Motor neuron (in vitro differentiated cells): ENCODE data around the gene AHSA1. TPM values are rescaled to one million over a fixed set of nuclear protein-coding genes. Genes with fewer than 3 reads are reported as not detected.
A peak's percentile ranks its signal among the peaks of the same experiment; 100 is the strongest.

Source experiments
- ATAC-seq, 8 experiments: fragments of 200-7000 bp; cut with Tn5 transposase; replicated peaks in 6 of 8; 2 replicates each; pipeline ENCODE4 v1.8.0; 2021; ENCODE audit warnings: mild to moderate bottlenecking in 8 of 8, moderate library complexity in 8 of 8
- H3K27ac ChIP-seq, 2 donors: fragments of 250-450 bp; sonication (Bioruptor Pico); 2 replicates each; pipeline ENCODE4 v1.9.0; 2021; ENCODE audit warnings: antibody characterized with exemption in 2 of 2, mild to moderate bottlenecking in 2 of 2, moderate library complexity in 1 of 2
- H3K4me1 ChIP-seq, 2 donors: fragments of 250-450 bp; sonication (Bioruptor Pico); replicated peaks in 1 of 2; 2 replicates each; pipeline ENCODE4 v1.6.1; 2021; ENCODE audit warnings: antibody characterized with exemption in 2 of 2, mild to moderate bottlenecking in 2 of 2, moderate library complexity in 1 of 2
- H3K4me3 ChIP-seq, 5 donors: fragments of 250-450 bp; sonication (Bioruptor Pico); 2 replicates each; pipeline ENCODE4 v1.9.0; 2021; ENCODE audit warnings: antibody characterized with exemption in 5 of 5, mild to moderate bottlenecking in 5 of 5, moderate library complexity in 4 of 5
- WGBS, 10 experiments: fragments of 450-650 bp; shearing (Covaris generic); methylation state at CpG; one replicate each; pipeline ENCODE4 v1.0.0; 2022; 5-methylcytosine and 5-hydroxymethylcytosine counted together
- in situ Hi-C, 9 experiments: fragments of 400-800 bp; cut with MboI; loops; one replicate each; pipeline ENCODE4 v1.15.0; 2021; ENCODE audit warnings: low sequenced_read_pairs in 9 of 9, low pct_unique_long_range_greater_than_20kb in 2 of 9; ENCODE audit not compliant: unreplicated experiment in 9 of 9
- total RNA-seq, 8 experiments: library from RNA; unstranded; fragments of 300-600 nt; gene quantifications; 2 replicates each; pipeline versions ENCODE4 v1.2.3 to v1.2.4, GENCODE V29; 2022

The AHSA1 gene
- total RNA-seq, 8 experiments from 2014 or later, result 76.3 to 203 (median 126) TPM

- 37 to 100% (median 75%) methylated on average over 1 to 11 of the region's 11 CpGs for WGBS, 10 experiments
- Histone ChIP-seq H3K4me3 (no peak overlapping the region), H3K27ac (no peak overlapping the region), H3K4me1 (no peaks in the 10 kb centered on the region)
- in situ Hi-C loops, result no loop called here
- no peak for ATAC-seq
Measured at GRCh38 chr14:77502109-77502782, 44.4 kb downstream of the AHSA1 start.

GRCh38 chr14:77503138-77503537 lies 45.2 kb downstream of the AHSA1 start:
- no peaks in the 10 kb centered on the region for H3K4me1 ChIP-seq
- WGBS, 10 experiments, result 91 to 100% (median 94%) methylated on average over 2 to 5 of the region's 5 CpGs; no CpG with 5 or more reads in 1 of the 10 experiments
- H3K27ac ChIP-seq, result no peak overlapping the region
- ATAC-seq, result no peak
- in situ Hi-C loops, result no loop called here
- H3K4me3 ChIP-seq, result no peak overlapping the region

GRCh38 chr14:77505031-77505430 lies 47.1 kb downstream of the AHSA1 start:
- no peaks in the 10 kb centered on the region for H3K4me1 ChIP-seq
- WGBS, 10 experiments, result 0 to 83% (median 60%) methylated on average over 1 to 4 of the region's 4 CpGs; no CpG with 5 or more reads in 1 of the 10 experiments
- no peak for ATAC-seq
- in situ Hi-C loops, result no loop called here
- H3K27ac ChIP-seq, result no peak overlapping the region
- H3K4me3 ChIP-seq, result no peak overlapping the region

- no peaks in the 10 kb centered on the region for H3K4me1 ChIP-seq
- ATAC-seq, result no peak
- 100% methylated on average over 1 to 2 of the region's 3 CpGs; no CpG with 5 or more reads in 3 of the 10 experiments for WGBS, 10 experiments
Measured at GRCh38 chr14:77507762-77508161, 49.9 kb downstream of the AHSA1 start.

GRCh38 chr14:77508249-77508648 lies 50.4 kb downstream of the AHSA1 start:
- Histone ChIP-seq H3K4me3 (no peak overlapping the region), H3K27ac (no peak overlapping the region), H3K4me1 (no peaks in the 10 kb centered on the region)
- in situ Hi-C loops, result no loop called here
- WGBS, 10 experiments, result 67 to 100% (median 93%) methylated on average over 1 to 4 of the region's 4 CpGs
- ATAC-seq, result no peak

More at GRCh38 chr14:77507762-77508161, 49.9 kb downstream of the AHSA1 start:
- H3K27ac ChIP-seq, result no peak overlapping the region
- in situ Hi-C loops, result no loop called here
- H3K4me3 ChIP-seq, result no peak overlapping the region

- in situ Hi-C loops, result no loop called here
- H3K4me1 ChIP-seq, result no peaks in the 10 kb centered on the region
- no peak overlapping the region for H3K4me3 ChIP-seq
- WGBS, 10 experiments, result 76 to 100% (median 96%) methylated on average over 2 to 3 of the region's 3 CpGs; no CpG with 5 or more reads in 1 of the 10 experiments
- no peak overlapping the region for H3K27ac ChIP-seq
- ATAC-seq, result no peak
Measured at GRCh38 chr14:77508876-77509275, 51.0 kb downstream of the AHSA1 start.

GRCh38 chr14:77509366-77509765 lies 51.5 kb downstream of the AHSA1 start:
- no peak overlapping the region for H3K27ac ChIP-seq
- H3K4me1 ChIP-seq, result no peaks in the 10 kb centered on the region
- 60 to 100% (median 90%) methylated on average over 1 to 4 of the region's 4 CpGs; no CpG with 5 or more reads in 2 of the 10 experiments for WGBS, 10 experiments
- no peak overlapping the region for H3K4me3 ChIP-seq
- in situ Hi-C loops, result no loop called here
- no peak for ATAC-seq

GRCh38 chr14:77511486-77512162 lies 53.7 kb downstream of the AHSA1 start:
- no peak overlapping the region for H3K27ac ChIP-seq
- WGBS, 10 experiments, result 29 to 100% (median 98%) methylated on average over 1 to 8 of the region's 8 CpGs; no CpG with 5 or more reads in 2 of the 10 experiments
- in situ Hi-C loops, result no loop called here
- ATAC-seq, result no peak
- no peak overlapping the region for H3K4me3 ChIP-seq
- H3K4me1 ChIP-seq, result no peaks in the 10 kb centered on the region

GRCh38 chr14:77516126-77516525 lies 58.2 kb downstream of the AHSA1 start:
- Histone ChIP-seq H3K4me1 (no peaks in the 10 kb centered on the region), H3K27ac (no peak overlapping the region)

More at GRCh38 chr14:77516126-77516525, 58.2 kb downstream of the AHSA1 start:
- H3K4me3 ChIP-seq, result no peak overlapping the region
- peak in 1 of 8 experiments; percentile 76 for ATAC-seq
- in situ Hi-C loops, result no loop called here

Other genes starting within 250 kb of the AHSA1 start
- gene NGB, start 186.9 kb upstream of the AHSA1 start, total RNA-seq, result under 1 TPM in 7 of 8 experiments, not detected in 1; 0.09 to 0.85 (median 0.35) TPM
- gene POMT2, start 137.2 kb upstream of the AHSA1 start, total RNA-seq, result 10 to 100 TPM; 11.6 to 44.1 (median 19.6) TPM
- gene GSTZ1, start 137.1 kb upstream of the AHSA1 start, total RNA-seq, result 10 to 100 TPM; 15.5 to 41.0 (median 27.7) TPM
- 10 to 100 TPM; 14.8 to 24.0 (median 21.8) TPM for gene TMED8, start 81.0 kb upstream of the AHSA1 start, total RNA-seq
- 10 to 100 TPM in 1 of 8 experiments, 1 to 10 TPM in 7; 1.2 to 12.8 (median 3.4) TPM for gene SAMD15, start 80.7 kb upstream of the AHSA1 start, total RNA-seq
- gene NOXRED1, start 34.6 kb upstream of the AHSA1 start, total RNA-seq, result 1 to 10 TPM in 2 of 8 experiments, under 1 TPM in 6; 0.33 to 3.0 (median 0.73) TPM
- 10 to 100 TPM; 17.5 to 33.8 (median 25.7) TPM for gene VIPAS39, start 492 bp upstream of the AHSA1 start, total RNA-seq
- gene ISM2, start 40.7 kb downstream of the AHSA1 start, total RNA-seq, result 10 to 100 TPM in 1 of 8 experiments, 1 to 10 TPM in 3, under 1 TPM in 4; 0.17 to 19.0 (median 0.92) TPM
- gene SPTLC2, start 158.5 kb downstream of the AHSA1 start, total RNA-seq, result 10 to 100 TPM; 14.5 to 46.9 (median 20.0) TPM
- 10 to 100 TPM in 7 of 8 experiments, 1 to 10 TPM in 1; 9.9 to 15.1 (median 11.8) TPM for gene ALKBH1, start 249.9 kb downstream of the AHSA1 start, total RNA-seq